Activated T-cell treated with anti-CD3 and anti-CD28 coated beads, Interleukin-2, amount 50 U/mL, for 4 hours (primary cell): ENCODE data around the gene MPPED2. TPM values are rescaled to one million over a fixed set of nuclear protein-coding genes. Genes with fewer than 3 reads are reported as not detected.

Source experiments
- ATAC-seq, 2 donors: fragments of 200-7000 bp; cut with Tn5 transposase; one replicate each; pipeline ENCODE4 v1.10.0; 2021
- DNase-seq: peaks from one replicate; pipeline ENCODE4 v3.0.0-alpha.2; 2020
- H3K27me3 Mint-ChIP-seq: one replicate; pipeline ENCODE4 v1.8.0; 2021; ENCODE audit warnings: low read depth, mixed read lengths
- H3K36me3 Mint-ChIP-seq: one replicate; pipeline ENCODE4 v1.8.0; 2022; ENCODE audit warnings: mixed read lengths; ENCODE audit not compliant: insufficient read depth
- H3K4me1 Mint-ChIP-seq: one replicate; pipeline ENCODE4 v1.8.0; 2021; ENCODE audit warnings: low read depth, mixed read lengths
- H3K4me3 Mint-ChIP-seq: one replicate; pipeline ENCODE4 v1.8.0; 2021; ENCODE audit warnings: mild to moderate bottlenecking, moderate library complexity, mixed read lengths
- H3K9me3 Mint-ChIP-seq: one replicate; pipeline ENCODE4 v1.8.0; 2021; ENCODE audit warnings: mixed read lengths
- total RNA-seq, 3 donors: library from RNA; stranded (reverse); gene quantifications; one replicate each; pipeline ENCODE4 v1.2.1, GENCODE V29; 2021

The MPPED2 gene
- total RNA-seq, 3 donors from 2014 or later: 0.05 to 0.38 (median 0.26) TPM

DNA sequence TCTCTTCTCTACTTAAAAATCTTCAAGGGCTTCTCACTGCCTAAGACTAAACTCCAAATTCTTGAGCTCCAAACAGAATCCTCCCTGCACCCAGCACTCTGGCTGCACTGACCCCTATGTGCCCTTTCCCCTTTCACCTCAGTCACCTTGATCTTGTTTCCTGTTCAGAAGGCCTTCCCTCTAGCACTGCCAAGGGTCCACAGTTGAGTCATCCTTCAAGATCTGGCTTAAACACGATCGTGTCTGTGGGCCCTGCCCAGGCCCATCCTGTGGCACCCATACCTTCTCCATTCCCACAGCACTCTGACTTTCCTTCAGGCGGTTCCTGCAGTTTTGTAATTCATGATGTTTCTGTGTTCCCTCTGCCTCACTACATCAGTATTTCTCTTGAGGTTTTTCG is 134.0 kb downstream of the MPPED2 start:
- no peak for ATAC-seq
- Mint-ChIP-seq H3K36me3 (no peaks in the 10 kb centered on the region), H3K4me1 (no peaks in the 10 kb centered on the region), H3K4me3 (no peak overlapping the region), H3K27me3 (peaks cover 2% of the 10 kb centered on the region), H3K9me3 (no peaks in the 10 kb centered on the region)
- no peak for DNase-seq

DNA sequence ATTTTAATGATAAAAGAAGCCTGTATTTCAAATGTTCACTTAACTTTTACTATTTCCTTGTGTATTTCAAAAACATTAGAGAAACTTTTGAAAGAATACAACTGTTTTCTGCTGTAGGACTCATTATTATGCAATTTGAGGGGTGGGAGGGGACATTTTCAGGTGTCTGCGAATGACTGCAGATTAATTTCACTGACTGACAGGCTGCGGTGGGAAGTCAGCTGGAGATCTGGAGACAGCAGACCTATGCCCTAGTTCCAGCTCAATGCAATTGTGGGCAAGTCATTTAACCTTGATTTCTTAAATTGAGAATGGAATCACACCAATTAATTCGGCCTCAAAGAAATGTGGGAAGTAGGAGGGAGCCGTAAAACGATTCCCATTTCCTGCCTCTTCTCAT is 134.5 kb downstream of the MPPED2 start:
- Mint-ChIP-seq H3K27me3 (peaks cover 2% of the 10 kb centered on the region), H3K4me3 (no peak overlapping the region), H3K9me3 (no peaks in the 10 kb centered on the region), H3K36me3 (no peaks in the 10 kb centered on the region), H3K4me1 (no peaks in the 10 kb centered on the region)
- no peak for ATAC-seq
- DNase-seq: no peak

DNA sequence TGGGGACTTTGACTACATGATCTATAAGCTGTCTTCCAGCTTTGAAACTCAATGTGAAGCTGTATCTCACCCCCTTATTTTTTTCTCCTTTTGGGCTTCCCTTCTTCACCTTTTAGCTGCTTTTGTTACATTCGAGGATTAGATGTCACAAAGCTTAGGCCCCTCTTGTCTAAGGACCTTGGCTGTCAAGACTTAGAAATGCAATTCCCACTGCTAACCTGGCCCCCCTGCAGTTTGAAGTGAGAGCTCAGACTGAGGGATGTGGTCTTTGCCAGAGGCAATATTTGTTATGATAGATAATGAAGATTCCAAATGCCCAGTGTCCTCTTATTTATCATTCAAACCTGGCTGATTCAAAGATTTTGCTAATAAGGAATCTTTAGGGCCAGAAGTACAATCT is 135.0 kb downstream of the MPPED2 start:
- DNase-seq (no peak), ATAC-seq (no peak)
- Mint-ChIP-seq H3K4me1 (no peaks in the 10 kb centered on the region), H3K9me3 (no peaks in the 10 kb centered on the region), H3K27me3 (peaks cover 2% of the 10 kb centered on the region), H3K4me3 (no peak overlapping the region), H3K36me3 (no peaks in the 10 kb centered on the region)

DNA sequence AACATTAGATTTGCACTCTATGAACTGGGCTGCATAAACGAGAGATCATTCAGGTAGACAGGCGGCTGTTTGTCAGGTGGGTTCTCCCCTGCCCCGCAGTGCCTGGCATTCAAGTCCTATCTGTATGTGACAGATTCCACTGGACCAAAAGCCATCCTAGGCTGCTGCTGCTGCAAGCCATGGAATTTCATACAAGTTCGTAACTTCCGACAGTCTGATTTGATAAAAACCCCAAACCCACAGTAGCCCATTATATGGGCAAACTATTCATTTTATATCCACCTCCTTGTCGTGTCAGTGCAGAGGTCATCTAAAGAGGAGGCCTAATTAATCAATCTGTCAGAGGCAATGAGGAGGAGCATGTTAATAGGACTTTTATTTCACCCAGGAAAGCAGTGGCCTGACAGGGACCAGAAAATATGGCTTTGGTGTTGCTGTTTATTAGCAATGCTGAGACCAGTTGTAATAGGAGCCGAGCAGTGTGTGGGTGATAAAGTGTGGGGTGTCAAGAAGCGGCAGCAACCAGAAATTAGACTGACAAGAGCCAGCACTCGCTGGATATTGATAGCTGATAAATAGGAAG is 139.0 kb downstream of the MPPED2 start:
- DNase-seq (no peak), ATAC-seq (no peak)
- no peak overlapping the region for H3K4me3 Mint-ChIP-seq
- no peaks in the 10 kb centered on the region for H3K36me3 Mint-ChIP-seq
- H3K27me3 Mint-ChIP-seq: peaks cover 1% of the 10 kb centered on the region
- no peaks in the 10 kb centered on the region for H3K4me1 Mint-ChIP-seq
- H3K9me3 Mint-ChIP-seq: no peaks in the 10 kb centered on the region

DNA sequence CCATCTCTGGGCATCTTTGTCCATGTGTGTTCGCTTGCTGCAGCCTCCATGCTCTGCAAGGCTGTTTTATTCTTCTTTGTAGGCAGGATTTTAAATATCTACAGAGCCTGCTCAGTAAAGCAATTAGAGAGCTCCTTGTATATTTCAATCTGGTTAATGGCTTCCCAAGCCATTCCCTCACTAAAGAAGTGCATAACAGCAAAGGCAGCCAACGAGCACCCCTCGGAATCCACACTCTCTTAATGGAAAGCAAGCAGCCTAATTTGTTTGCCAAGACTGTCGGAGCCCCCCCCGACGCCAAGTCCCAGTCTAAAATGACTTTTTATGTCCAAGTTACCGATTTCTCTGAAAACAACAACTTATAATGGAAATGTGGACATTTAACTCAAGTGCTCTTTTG is 139.6 kb downstream of the MPPED2 start:
- Mint-ChIP-seq H3K36me3 (no peaks in the 10 kb centered on the region), H3K4me3 (no peak overlapping the region), H3K4me1 (no peaks in the 10 kb centered on the region), H3K9me3 (no peaks in the 10 kb centered on the region), H3K27me3 (no peaks in the 10 kb centered on the region)
- no peak for DNase-seq
- ATAC-seq: no peak

DNA sequence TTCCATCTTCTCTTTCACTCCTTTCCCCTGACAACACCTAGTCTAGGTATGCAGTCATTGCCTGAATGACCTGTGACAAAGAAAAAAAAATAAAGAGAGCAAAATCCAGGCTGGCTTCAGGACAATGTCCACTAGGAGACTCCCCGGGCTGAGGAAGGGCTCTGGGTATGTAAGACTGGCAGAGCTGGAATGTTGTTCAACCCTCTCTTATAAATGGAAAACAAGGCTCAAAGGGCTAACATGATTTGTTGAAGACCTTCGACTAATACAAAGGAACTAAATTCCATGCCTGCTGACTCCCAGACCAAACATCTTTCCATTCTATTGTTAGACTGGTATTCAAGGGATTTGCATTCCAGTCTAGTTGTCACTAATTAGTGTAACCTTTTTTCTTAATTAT is 141.1 kb downstream of the MPPED2 start:
- Mint-ChIP-seq H3K4me3 (no peak overlapping the region), H3K9me3 (no peaks in the 10 kb centered on the region), H3K36me3 (no peaks in the 10 kb centered on the region), H3K27me3 (no peaks in the 10 kb centered on the region), H3K4me1 (no peaks in the 10 kb centered on the region)
- ATAC-seq: no peak
- DNase-seq: no peak

DNA sequence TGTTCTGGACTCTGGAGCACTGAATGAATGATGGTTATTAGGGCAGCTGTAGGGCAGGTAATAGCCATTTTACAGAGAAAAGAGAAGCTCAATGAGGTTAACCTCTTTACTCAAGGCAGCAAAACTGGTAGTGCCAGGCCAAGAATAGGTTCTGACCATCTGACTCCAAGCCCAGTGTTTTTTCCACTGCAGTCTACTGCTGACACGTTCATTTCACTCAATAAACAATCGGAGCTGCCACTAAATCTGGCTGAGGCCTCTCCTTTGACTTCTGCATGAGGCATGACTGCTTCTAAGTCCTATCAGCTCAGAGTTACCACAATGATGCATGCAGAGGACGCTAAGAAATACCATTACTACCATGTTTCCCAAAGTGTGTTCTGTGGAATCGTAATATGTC is 145.6 kb downstream of the MPPED2 start:
- Mint-ChIP-seq H3K9me3 (no peaks in the 10 kb centered on the region), H3K4me3 (no peak overlapping the region), H3K4me1 (no peaks in the 10 kb centered on the region), H3K27me3 (peaks cover 4% of the 10 kb centered on the region), H3K36me3 (no peaks in the 10 kb centered on the region)
- ATAC-seq (no peak), DNase-seq (no peak)

DNA sequence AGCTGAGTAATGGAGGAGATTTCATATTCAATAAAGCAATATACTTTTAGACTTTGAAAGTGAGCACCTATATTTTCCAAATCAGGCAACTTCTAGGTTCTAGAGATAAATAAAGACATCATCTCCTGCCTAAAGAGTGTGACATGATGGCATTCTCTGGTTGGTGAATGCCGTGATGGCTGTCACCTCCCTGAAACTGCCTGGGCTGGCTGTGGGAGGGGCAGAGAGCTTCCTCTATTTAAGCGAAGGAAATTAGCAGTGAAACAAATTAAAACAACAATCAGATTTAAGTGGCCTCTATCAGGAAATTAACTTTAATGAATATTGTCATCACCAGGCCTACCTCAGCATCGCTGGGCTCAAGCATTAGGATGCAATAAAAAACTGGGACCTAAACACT is 149.4 kb downstream of the MPPED2 start:
- Mint-ChIP-seq H3K27me3 (peaks cover 4% of the 10 kb centered on the region), H3K9me3 (no peaks in the 10 kb centered on the region), H3K36me3 (no peaks in the 10 kb centered on the region), H3K4me3 (no peak overlapping the region), H3K4me1 (no peaks in the 10 kb centered on the region)
- DNase-seq: no peak
- ATAC-seq: no peak

DNA sequence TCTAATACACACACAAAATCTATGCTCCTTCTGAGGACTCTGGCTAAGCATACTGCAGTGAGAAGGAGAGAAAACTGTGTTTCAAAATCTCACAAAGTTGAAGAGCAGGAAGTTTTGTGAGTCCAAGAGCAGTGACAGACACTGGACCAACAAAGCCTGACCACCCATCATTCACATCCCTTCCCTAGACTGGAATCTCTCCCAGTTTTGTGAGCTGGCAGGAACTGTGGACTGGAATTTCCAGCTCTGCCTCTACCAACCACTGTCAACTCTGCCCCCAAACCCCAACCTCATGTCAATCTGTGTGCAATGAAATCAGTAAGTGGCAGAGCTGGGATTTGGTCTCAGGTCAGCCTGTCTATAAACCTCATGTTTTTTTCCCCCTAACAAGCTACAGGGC is 150.7 kb downstream of the MPPED2 start:
- ATAC-seq (no peak), DNase-seq (no peak)
- Mint-ChIP-seq H3K4me1 (no peaks in the 10 kb centered on the region), H3K27me3 (peaks cover 4% of the 10 kb centered on the region), H3K36me3 (no peaks in the 10 kb centered on the region), H3K4me3 (no peak overlapping the region), H3K9me3 (no peaks in the 10 kb centered on the region)

DNA sequence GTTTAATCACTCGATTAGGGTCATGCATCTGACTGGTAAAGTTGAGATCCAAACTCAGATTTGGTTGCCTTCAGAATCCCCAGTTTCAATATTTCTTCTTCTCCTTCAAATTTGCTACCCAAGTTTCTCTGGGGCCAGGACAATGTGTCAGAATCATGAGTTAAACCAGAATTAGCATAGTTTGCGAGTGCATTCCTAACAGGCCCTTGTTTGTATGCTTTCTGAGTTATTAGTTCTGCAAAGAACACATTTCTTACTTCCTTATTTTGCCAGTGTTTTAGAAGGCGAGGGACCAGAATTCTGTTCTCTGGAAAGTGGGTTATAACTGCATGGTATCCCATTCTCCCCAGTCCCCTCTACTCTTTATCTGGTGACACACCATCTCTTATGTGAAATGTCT is 151.3 kb downstream of the MPPED2 start:
- H3K4me1 Mint-ChIP-seq: no peaks in the 10 kb centered on the region
- no peak for ATAC-seq
- no peaks in the 10 kb centered on the region for H3K9me3 Mint-ChIP-seq
- DNase-seq: no peak
- no peak overlapping the region for H3K4me3 Mint-ChIP-seq
- H3K27me3 Mint-ChIP-seq: peaks cover 4% of the 10 kb centered on the region
- H3K36me3 Mint-ChIP-seq: no peaks in the 10 kb centered on the region

DNA sequence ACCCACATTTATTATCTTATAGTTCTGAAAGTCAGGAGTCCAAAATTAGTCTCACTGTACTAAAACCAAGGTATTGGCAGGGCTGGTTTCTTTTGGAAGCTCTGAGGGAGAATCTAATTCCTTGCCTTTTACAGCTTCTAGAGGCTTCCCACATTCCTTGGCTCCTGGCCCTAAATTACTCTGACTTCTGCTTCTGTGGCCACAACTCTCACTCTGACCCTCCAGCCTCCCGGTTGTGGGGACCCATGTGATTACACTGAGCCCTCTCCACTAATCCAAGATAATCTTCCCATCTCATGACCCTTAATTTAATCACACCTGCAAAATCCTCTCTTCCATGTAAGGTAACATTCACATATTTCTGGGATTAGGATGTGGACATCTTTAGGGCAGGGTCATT is 152.3 kb downstream of the MPPED2 start:
- H3K4me3 Mint-ChIP-seq: no peak overlapping the region
- DNase-seq (no peak), ATAC-seq (no peak)
- H3K36me3 Mint-ChIP-seq: no peaks in the 10 kb centered on the region
- no peaks in the 10 kb centered on the region for H3K4me1 Mint-ChIP-seq
- H3K9me3 Mint-ChIP-seq: no peaks in the 10 kb centered on the region
- peaks cover 1% of the 10 kb centered on the region for H3K27me3 Mint-ChIP-seq

DNA sequence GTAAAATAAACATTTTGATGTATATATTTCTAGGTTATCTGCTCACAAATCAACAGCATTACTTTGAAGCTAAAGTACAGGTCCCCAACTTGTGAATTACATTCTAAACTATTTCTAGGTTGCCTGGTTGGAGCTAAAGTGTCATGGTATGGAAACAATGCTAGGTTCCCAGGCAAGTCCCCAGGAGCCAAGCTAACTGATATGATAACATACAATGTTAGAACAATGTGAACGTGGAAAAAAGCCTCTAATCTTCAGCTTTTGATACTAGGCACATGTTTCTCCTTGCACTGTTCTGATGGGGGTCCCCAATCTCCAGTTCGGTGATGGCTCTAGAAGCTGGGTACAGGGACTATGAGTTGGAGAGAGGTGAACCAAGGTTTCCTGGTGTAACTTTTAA is 153.4 kb downstream of the MPPED2 start:
- H3K4me1 Mint-ChIP-seq: no peaks in the 10 kb centered on the region
- H3K36me3 Mint-ChIP-seq: no peaks in the 10 kb centered on the region
- H3K27me3 Mint-ChIP-seq: no peaks in the 10 kb centered on the region
- no peaks in the 10 kb centered on the region for H3K9me3 Mint-ChIP-seq
- DNase-seq (no peak), ATAC-seq (no peak)
- H3K4me3 Mint-ChIP-seq: no peak overlapping the region

DNA sequence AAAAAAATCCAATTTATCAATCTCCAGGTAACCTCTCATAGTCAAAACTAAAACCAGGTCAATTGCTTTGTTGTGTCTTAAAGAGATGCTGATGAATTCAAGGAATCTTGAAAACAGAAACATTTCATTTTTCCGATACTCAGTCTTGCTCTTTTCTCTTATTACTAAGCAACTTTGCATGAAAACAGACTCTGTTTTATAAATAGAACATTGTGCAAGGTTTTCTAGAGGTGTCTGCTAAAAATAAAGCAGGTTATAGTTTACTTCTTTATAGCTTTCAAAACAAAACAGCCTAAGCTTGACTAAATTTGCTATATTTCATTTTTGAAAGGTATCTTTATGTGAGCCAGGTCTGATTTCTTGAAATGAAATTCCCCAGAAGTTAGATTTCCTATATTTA is 154.0 kb downstream of the MPPED2 start:
- H3K4me3 Mint-ChIP-seq: no peak overlapping the region
- no peaks in the 10 kb centered on the region for H3K9me3 Mint-ChIP-seq
- no peaks in the 10 kb centered on the region for H3K4me1 Mint-ChIP-seq
- H3K36me3 Mint-ChIP-seq: no peaks in the 10 kb centered on the region
- ATAC-seq (no peak), DNase-seq (no peak)
- H3K27me3 Mint-ChIP-seq: no peaks in the 10 kb centered on the region

DNA sequence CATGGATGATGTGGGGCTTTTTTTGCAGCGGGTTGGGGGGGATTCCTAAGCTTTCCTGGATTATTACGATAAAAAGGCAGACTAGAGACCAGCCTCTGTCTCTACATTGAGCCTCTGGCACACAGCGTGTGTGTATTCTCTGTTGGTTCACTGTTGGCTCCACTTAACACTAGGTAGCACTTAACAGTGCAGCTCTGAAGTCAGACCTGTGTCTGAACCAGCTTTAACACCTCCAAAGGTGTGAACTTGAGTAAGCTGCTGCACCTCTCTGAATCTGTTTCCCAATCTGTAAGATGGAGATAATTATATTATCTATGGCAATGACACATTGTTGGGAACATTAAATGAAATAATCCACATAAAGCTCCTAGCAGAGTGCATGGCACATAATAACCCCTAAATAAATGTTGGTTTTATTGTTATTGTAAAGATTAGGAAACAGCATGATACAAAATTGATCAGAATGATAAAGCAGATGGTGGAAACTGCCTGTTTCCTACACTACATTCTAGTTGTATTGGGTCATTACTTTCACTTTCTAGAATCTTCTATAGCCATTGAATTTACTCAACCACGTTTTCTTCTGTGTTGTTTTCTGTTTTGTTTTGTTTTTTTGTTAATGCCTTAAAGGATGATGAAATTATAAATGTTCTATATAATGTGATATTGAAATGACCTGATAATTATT is 154.9 kb downstream of the MPPED2 start:
- DNase-seq (no peak), ATAC-seq (no peak)
- H3K4me1 Mint-ChIP-seq: no peaks in the 10 kb centered on the region
- no peaks in the 10 kb centered on the region for H3K27me3 Mint-ChIP-seq
- no peaks in the 10 kb centered on the region for H3K9me3 Mint-ChIP-seq
- H3K4me3 Mint-ChIP-seq: no peak overlapping the region
- H3K36me3 Mint-ChIP-seq: no peaks in the 10 kb centered on the region

DNA sequence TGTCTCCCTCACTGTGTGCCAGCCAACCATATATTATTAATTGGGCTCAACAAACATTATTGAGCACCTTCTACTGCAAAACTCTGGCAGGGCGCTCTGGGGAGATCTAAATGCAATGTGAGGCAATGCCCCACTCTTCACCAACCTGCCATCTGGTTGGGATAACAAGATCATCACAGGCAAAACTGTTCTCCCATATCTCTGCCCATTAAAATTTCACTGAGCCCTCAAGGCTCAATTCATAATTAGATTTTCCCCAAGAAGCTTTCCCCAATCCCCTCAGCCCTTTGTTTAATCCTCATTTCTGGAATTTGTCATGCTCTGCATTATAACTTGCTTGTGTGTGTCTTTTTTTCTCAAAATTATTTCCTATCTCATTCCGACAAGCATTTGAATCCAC is 156.6 kb downstream of the MPPED2 start:
- H3K4me3 Mint-ChIP-seq: no peak overlapping the region
- no peaks in the 10 kb centered on the region for H3K27me3 Mint-ChIP-seq
- ATAC-seq: no peak
- H3K4me1 Mint-ChIP-seq: no peaks in the 10 kb centered on the region
- no peaks in the 10 kb centered on the region for H3K36me3 Mint-ChIP-seq
- DNase-seq: no peak
- no peaks in the 10 kb centered on the region for H3K9me3 Mint-ChIP-seq
